Prostate gland (tissue), 2 donors: Measurements from ENCODE around the gene HAUS8. TPM values are rescaled to one million over a fixed set of nuclear protein-coding genes. Genes with fewer than 3 reads are reported as not detected.
"Not testable (repeated sequence)": the region's sequence is repeated elsewhere in the genome, so short reads cannot be mapped to it uniquely, and the experiment has no call there.

Experiments used
- DNase-seq: peaks from one replicate; pipeline ENCODE4 v3.0.0-alpha.2; 2019; ENCODE audit warnings: low spot score
- H3K27ac ChIP-seq, 2 donors: fragments of 200-600 bp; sonication (generic); 2 replicates each; pipeline ENCODE4 v1.5.1; 2017 to 2019
- H3K27me3 ChIP-seq: fragments of 200-600 bp; sonication (generic); replicated peaks from 2 replicates; pipeline ENCODE4 v1.5.1; 2019; ENCODE audit not compliant: insufficient read depth
- H3K36me3 ChIP-seq, 2 donors: fragments of 200-600 bp; sonication (generic); 1 replicate in 1 of 2; 2 replicates in 1 of 2; pipeline versions ENCODE4 v1.5.1 to v1.8.1; 2017 to 2019
- H3K4me1 ChIP-seq: fragments of 200-600 bp; sonication (generic); replicated peaks from 2 replicates; pipeline ENCODE4 v1.5.1; 2019
- H3K4me3 ChIP-seq, 2 donors: fragments of 200-600 bp; sonication (generic); 2 replicates each; pipeline ENCODE4 v1.5.1; 2017 to 2019
- H3K9me3 ChIP-seq: fragments of 200-600 bp; sonication (generic); 2 replicates; pipeline ENCODE4 v1.5.1; 2017
- CTCF ChIP-seq, 4 experiments: fragments of 200-600 bp in 2 of 4; fragments of 450-650 bp in 2 of 4; sonication (generic) in 2 of 4; IDR thresholded peaks; 1 replicate in 3 of 4; 2 replicates in 1 of 4; pipeline ENCODE4 v1.5.1; 2016 to 2019; ENCODE audit warnings: antibody characterized with exemption in 4 of 4, mild to moderate bottlenecking in 2 of 4, moderate library complexity in 2 of 4
- POLR2A ChIP-seq: fragments of 450-650 bp; IDR thresholded peaks from one replicate; pipeline ENCODE4 v1.6.1; 2016; ENCODE audit warnings: antibody characterized with exemption, mild to moderate bottlenecking
- POLR2AphosphoS5 ChIP-seq: sonication (generic); formaldehyde crosslinking; IDR thresholded peaks from one replicate; pipeline ENCODE4 v1.6.1; 2017; ENCODE audit warnings: antibody characterized with exemption
- WGBS: methylation state at CpG from one replicate; pipeline ENCODE4 v1.1.5; 2018; 5-methylcytosine and 5-hydroxymethylcytosine counted together
- intact Hi-C: fragments of 100-400 bp; cut with DNase I; formaldehyde crosslinking; loops from one replicate; pipeline ENCODE4 v1.14.2; 2022
- total RNA-seq, 2 donors: library from RNA; depleted of rRNA; stranded (reverse); fragments of >200 nt; gene quantifications; one replicate each; pipeline ENCODE4 v1.1.0, GENCODE V29; 2016

HAUS8 gene
- total RNA-seq, 2 donors from 2014 or later, result 6.5 to 15.3 TPM

- no peaks in the 10 kb centered on the region for H3K36me3 ChIP-seq
- TF ChIP-seq POLR2A (no peak), CTCF (IDR thresholded peaks at IDR 0.05) (no peak), POLR2AphosphoS5 (no peak)
- no peak overlapping the region for H3K27ac ChIP-seq
- WGBS, result 59% methylated on average over 7 of the region's 7 CpGs
- H3K27me3 ChIP-seq, result no peaks in the 10 kb centered on the region
- H3K4me1 ChIP-seq, result no peaks in the 10 kb centered on the region
- intact Hi-C loops, result no loop called here
- H3K4me3 ChIP-seq, result no peak overlapping the region
- no peak for DNase-seq
- no peaks in the 10 kb centered on the region for H3K9me3 ChIP-seq
Observed at GRCh38 chr19:17027535-17027975, 47.7 kb downstream of the HAUS8 start.

GRCh38 chr19:17026706-17027534 is 48.3 kb downstream of the HAUS8 start, which contains the start of gene CPAMD8:
Gene CPAMD8, minus strand, starts transcription at chr19:17026810. Its CDS starts 168 bp downstream, at chr19:17026642.
- intact Hi-C loops, result no loop called here
- Histone ChIP-seq H3K27ac (peak within 1 kb of the TSS; percentile 51 to 58), H3K4me3 (peak within 1 kb of the TSS; percentile 35 to 50), H3K4me1 (no peaks in the 10 kb centered on the region), H3K9me3 (no peaks in the 10 kb centered on the region), H3K36me3 (no peaks in the 10 kb centered on the region), H3K27me3 (no peaks in the 10 kb centered on the region)
- WGBS, result 4% methylated on average over 46 of the region's 67 CpGs
- TF ChIP-seq CTCF (IDR thresholded peaks at IDR 0.05) (no peak), POLR2AphosphoS5 (no peak), POLR2A (no peak)
- no peak for DNase-seq

GRCh38 chr19:17025991-17026658 is 49.1 kb downstream of the HAUS8 start:
- DNase-seq, result peak; percentile 29
- Histone ChIP-seq H3K4me3 (peak overlapping the region; percentile 35 to 50), H3K9me3 (no peaks in the 10 kb centered on the region), H3K36me3 (no peaks in the 10 kb centered on the region), H3K27ac (peak overlapping the region; percentile 51 to 58), H3K27me3 (no peaks in the 10 kb centered on the region), H3K4me1 (no peaks in the 10 kb centered on the region)
- intact Hi-C loops, result no loop called here
- TF ChIP-seq POLR2A, result no peak
- no peak for TF ChIP-seq POLR2AphosphoS5
- TF ChIP-seq CTCF (IDR thresholded peaks at IDR 0.05), result no peak
- WGBS, result 1% methylated on average over 15 of the region's 40 CpGs

GRCh38 chr19:17025361-17025760 is 49.9 kb downstream of the HAUS8 start:
- no peaks in the 10 kb centered on the region for H3K4me1 ChIP-seq
- peak overlapping the region in 1 of 2 donors; percentile 51 for H3K27ac ChIP-seq
- 68% methylated on average over 6 of the region's 6 CpGs for WGBS
- no peaks in the 10 kb centered on the region for H3K27me3 ChIP-seq
- H3K36me3 ChIP-seq, result no peaks in the 10 kb centered on the region
- intact Hi-C loops, result no loop called here
- no peaks in the 10 kb centered on the region for H3K9me3 ChIP-seq
- peak; percentile 24 for DNase-seq
- TF ChIP-seq CTCF (IDR thresholded peaks at IDR 0.05) (no peak), POLR2AphosphoS5 (no peak), POLR2A (no peak)
- peak overlapping the region; percentile 35 to 50 for H3K4me3 ChIP-seq

- H3K9me3 ChIP-seq, H3K27me3 ChIP-seq, H3K36me3 ChIP-seq, H3K4me3 ChIP-seq, H3K4me1 ChIP-seq, intact Hi-C loops, DNase-seq, H3K27ac ChIP-seq: not testable (repeated sequence)
- 92% methylated on average over 8 of the region's 8 CpGs for WGBS
Observed at GRCh38 chr19:17024941-17025340, 50.3 kb downstream of the HAUS8 start.
